Mammary epithelial cell (primary cell): ENCODE measurements around the gene TMEM229A.

Experiments
- CTCF ChIP-seq, 2 donors: IDR thresholded peaks in 1 of 2; conservative IDR thresholded peaks in 1 of 2; 2 replicates each; pipeline ENCODE4 v1.5.1; 2011 to 2012; ENCODE audit warnings: inconsistent platforms in 2 of 2, low read length in 2 of 2, mild to moderate bottlenecking in 2 of 2, control low read depth in 1 of 2, low read depth in 1 of 2; ENCODE audit not compliant: insufficient read depth in 1 of 2; ENCODE audit errors: extremely low read depth in 1 of 2
- EZH2 ChIP-seq: IDR thresholded peaks from 2 replicates; pipeline ENCODE4 v1.6.1; 2012; ENCODE audit warnings: low read length, inconsistent platforms, borderline replicate concordance

DNA sequence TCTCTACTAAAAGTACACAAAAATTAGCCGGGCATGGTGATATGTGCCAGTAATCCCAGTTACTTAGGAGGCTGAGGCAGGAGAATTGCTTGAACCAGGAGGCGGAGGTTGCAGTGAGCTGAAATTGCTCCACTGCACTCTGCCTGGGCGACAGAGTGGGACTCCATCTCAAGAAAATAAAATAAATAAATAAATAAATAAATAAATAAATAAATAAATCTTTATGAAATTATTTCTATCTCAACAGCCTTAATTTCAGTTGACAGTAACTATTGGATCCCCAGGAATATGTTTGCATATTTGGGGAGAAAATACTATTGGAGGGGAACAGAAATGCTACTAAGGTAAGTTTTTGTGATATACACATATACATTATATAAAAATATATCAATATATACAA lies 20.0 kb downstream of the TMEM229A start:
- TF ChIP-seq CTCF (conservative IDR thresholded peaks at IDR 0.05 in 1 of 2, IDR thresholded peaks at IDR 0.05 in 1 of 2; ENCODE audit: extremely low read depth in 1 of 2, insufficient read depth in 1 of 2, low read depth in 1 of 2, low read length in 2 of 2) = no peak
- no peak for TF ChIP-seq EZH2
